Endothelial cell of umbilical vein (primary cell): ENCODE measurements around the gene ATP2B2. TPM values are rescaled to one million over a fixed set of nuclear protein-coding genes. Genes with fewer than 3 reads are reported as not detected.

Source experiments
- BruUV-seq: library from RNA; stranded (reverse); fragments of 400-500 nt; replicated peaks from 2 replicates; lab custom pipeline; 2021; lab: Mats Ljungman, UMichigan
- CTCF ChIA-PET: fragments of 300-600, 350-600 bp; sonication (Branson Sonifier 250); formaldehyde crosslinking; loops from one replicate; lab custom pipeline; 2021; ENCODE audit warnings: antibody characterized with exemption, inconsistent platforms; lab: Charles Lee
- POLR2A ChIA-PET: fragments of 300-600, 350-600 bp; sonication (Branson Sonifier 250); formaldehyde crosslinking; loops from one replicate; lab custom pipeline; 2021; ENCODE audit warnings: antibody characterized with exemption, inconsistent platforms; lab: Charles Lee
- DNase-seq: peaks from one replicate; pipeline ENCODE4 v3.0.0-alpha.2; 2011; ENCODE audit warnings: low read depth, low spot score
- FAIRE-seq: peaks from 2 replicates; lab custom pipeline; 2011; peaks lifted over from hg19 to GRCh38; lab: Jason Lieb, UNC
- H2AFZ ChIP-seq: 2 replicates; pipeline ENCODE4 v1.6.0; 2012; ENCODE audit warnings: low read depth, low read length, control low read depth, inconsistent platforms
- H3K27ac ChIP-seq: 2 replicates; pipeline ENCODE4 v1.5.1; 2011; ENCODE audit warnings: low read depth, mild to moderate bottlenecking, control low read depth, low read length, moderate library complexity; ENCODE audit not compliant: insufficient read depth
- H3K27me3 ChIP-seq, 2 experiments: 2 replicates each; pipeline versions ENCODE4 v1.6.0 to v1.6.1; 2011; ENCODE audit warnings: low read length in 2 of 2, mixed read lengths in 1 of 2; ENCODE audit not compliant: control insufficient read depth in 2 of 2, insufficient read depth in 2 of 2
- H3K36me3 ChIP-seq, 2 experiments: 2 replicates in 1 of 2; 3 replicates in 1 of 2; pipeline ENCODE4 v1.5.1; 2011; ENCODE audit warnings: low read length in 2 of 2, mild to moderate bottlenecking in 1 of 2, moderate library complexity in 1 of 2; ENCODE audit not compliant: control insufficient read depth in 2 of 2, insufficient read depth in 2 of 2; ENCODE audit errors: extremely low read depth in 1 of 2
- H3K4me1 ChIP-seq: 3 replicates; pipeline ENCODE4 v1.5.1; 2011; ENCODE audit warnings: mild to moderate bottlenecking, low read length; ENCODE audit not compliant: control insufficient read depth, insufficient read depth; ENCODE audit errors: extremely low read depth
- H3K4me2 ChIP-seq: 2 replicates; pipeline ENCODE4 v1.6.1; 2011; ENCODE audit warnings: low read length, control low read depth, mixed read lengths; ENCODE audit not compliant: insufficient read depth
- H3K4me3 ChIP-seq, 3 experiments: fragments of 200-600 bp in 1 of 3; sonication (generic), shearing (Covaris generic) in 1 of 3; replicated peaks in 1 of 3; 2 replicates each; pipeline ENCODE4 v1.5.1; 2011 to 2016; ENCODE audit warnings: control low read depth in 3 of 3, low read length in 3 of 3, mild to moderate bottlenecking in 2 of 3, inconsistent platforms in 1 of 3, low read depth in 1 of 3, moderate library complexity in 1 of 3; ENCODE audit not compliant: insufficient read depth in 1 of 3
- H3K79me2 ChIP-seq: 2 replicates; pipeline ENCODE4 v1.6.0; 2012; ENCODE audit warnings: low read length, inconsistent platforms; ENCODE audit not compliant: control insufficient read depth, insufficient read depth
- H3K9ac ChIP-seq: replicated peaks from 2 replicates; pipeline ENCODE3; 2011; ENCODE audit warnings: low read length, control low read depth; ENCODE audit not compliant: insufficient read depth; ENCODE audit errors: extremely low read depth
- H3K9me1 ChIP-seq: replicated peaks from 3 replicates; pipeline ENCODE4 v1.6.0; 2011; ENCODE audit warnings: mild to moderate bottlenecking, low read length; ENCODE audit not compliant: control insufficient read depth, insufficient read depth; ENCODE audit errors: extremely low read depth
- H3K9me3 ChIP-seq: replicated peaks from 2 replicates; pipeline ENCODE4 v1.5.1; 2012; ENCODE audit warnings: low read length, inconsistent platforms; ENCODE audit not compliant: control insufficient read depth, insufficient read depth
- H4K20me1 ChIP-seq: replicated peaks from 2 replicates; pipeline ENCODE3; 2011; ENCODE audit warnings: mild to moderate bottlenecking, low read length; ENCODE audit not compliant: control insufficient read depth, insufficient read depth; ENCODE audit errors: extremely low read depth
- CTCF ChIP-seq, 2 donors: IDR thresholded peaks; 1 replicate in 1 of 2; 2 replicates in 1 of 2; pipeline ENCODE4 v1.5.1; 2011; ENCODE audit warnings: low read length in 2 of 2, mild to moderate bottlenecking in 2 of 2, moderate library complexity in 2 of 2, control low read depth in 1 of 2, inconsistent platforms in 1 of 2, low read depth in 1 of 2; ENCODE audit not compliant: insufficient read depth in 1 of 2; ENCODE audit errors: extremely low read depth in 1 of 2
- EZH2 ChIP-seq: IDR thresholded peaks from 2 replicates; pipeline ENCODE4 v1.6.1; 2012; ENCODE audit warnings: borderline replicate concordance, low read depth, mild to moderate bottlenecking, moderate library complexity, low read length, inconsistent platforms; ENCODE audit not compliant: severe bottlenecking
- FOS ChIP-seq: IDR thresholded peaks from 2 replicates; pipeline ENCODE4 v1.6.1; 2011; ENCODE audit warnings: mild to moderate bottlenecking, low read length, moderate library complexity, borderline replicate concordance; ENCODE audit not compliant: insufficient read depth
- GATA2 ChIP-seq: IDR thresholded peaks from 2 replicates; pipeline ENCODE4 v1.7.0; 2011; ENCODE audit warnings: low read depth, mild to moderate bottlenecking, moderate library complexity, mixed read lengths, low read length; ENCODE audit not compliant: insufficient read length, insufficient read depth
- JUN ChIP-seq: IDR thresholded peaks from 2 replicates; pipeline ENCODE4 v1.6.1; 2011; ENCODE audit warnings: borderline replicate concordance, low read depth; ENCODE audit not compliant: insufficient read length, insufficient read depth
- MAX ChIP-seq: IDR thresholded peaks from 2 replicates; pipeline ENCODE4 v1.6.1; 2011; ENCODE audit not compliant: insufficient read depth, insufficient read length
- MYC ChIP-seq: IDR thresholded peaks from one replicate; pipeline ENCODE4 v1.6.1; 2011; ENCODE audit warnings: mild to moderate bottlenecking, low read depth, low read length
- POLR2A ChIP-seq: IDR thresholded peaks from 2 replicates; pipeline ENCODE4 v1.6.1; 2012; ENCODE audit warnings: low read depth, mild to moderate bottlenecking, control low read depth, low read length
- POLR2AphosphoS5 ChIP-seq: IDR thresholded peaks from 2 replicates; pipeline ENCODE4 v1.6.1; 2012; ENCODE audit warnings: low read depth, mild to moderate bottlenecking, control low read depth, low read length, moderate library complexity; ENCODE audit not compliant: insufficient read depth
- dilution Hi-C: fragments of 300-500 bp; cut with MboI; formaldehyde crosslinking; loops from one replicate; pipeline ENCODE4 v1.15.0; 2019; ENCODE audit warnings: low sequenced_read_pairs; ENCODE audit not compliant: extremely low pct_ligation_motif_present
- intact Hi-C: fragments of 100-400 bp; cut with micrococcal nuclease; formaldehyde crosslinking; loops from one replicate; pipeline ENCODE4 v1.10.0; 2022
- polyA plus RNA-seq, 4 experiments: library from polyadenylated mRNA; depleted of rRNA in 3 of 4; stranded (reverse) in 3 of 4; unstranded in 1 of 4; fragments of >200 nt; gene quantifications; 2 replicates each; pipeline versions ENCODE4 v1.2.1 to v1.2.3, GENCODE V29; 2011 to 2012; ENCODE audit warnings: missing spikeins in 1 of 4
- total RNA-seq: library from RNA; stranded (reverse); gene quantifications from 2 replicates; pipeline ENCODE4 v1.2.3, GENCODE V29; 2021

ATP2B2 gene
- total and polyA plus RNA-seq, 2 donors (not counting 3 experiments of a cell fraction or from before 2014, with no cell fraction given), result not detected

- TF ChIP-seq GATA2 (no peak), CTCF (IDR thresholded peaks at IDR 0.05; ENCODE audit: extremely low read depth in 1 of 2, insufficient read depth in 1 of 2, low read depth in 1 of 2, low read length in 2 of 2) (no peak), MAX (no peak), POLR2A (no peak), MYC (no peak), EZH2 (no peak), JUN (no peak), FOS (no peak), POLR2AphosphoS5 (no peak)
- POLR2A ChIA-PET, result no interaction called here
- dilution Hi-C loops (no loop called here), intact Hi-C loops (no loop called here)
- H2AFZ ChIP-seq, result no peak overlapping the region
- FAIRE-seq (no peak), DNase-seq (no peak)
- H3K79me2 ChIP-seq, result no peaks in the 10 kb centered on the region
- no peaks in the 10 kb centered on the region for H3K4me1 ChIP-seq
- H3K36me3 ChIP-seq, result no peaks in the 10 kb centered on the region
- H3K27me3 ChIP-seq, result no peaks in the 10 kb centered on the region
- H4K20me1 ChIP-seq, result no peaks in the 10 kb centered on the region
- no peaks in the 10 kb centered on the region for H3K9me1 ChIP-seq
- no peak overlapping the region for H3K27ac ChIP-seq
- no peak overlapping the region for H3K4me2 ChIP-seq
- H3K9me3 ChIP-seq, result no peaks in the 10 kb centered on the region
- CTCF ChIA-PET, result no interaction called here
- no TSS peak for BruUV-seq
- H3K4me3 ChIP-seq, result no peak overlapping the region
- no peak overlapping the region for H3K9ac ChIP-seq
Observed at GRCh38 chr3:10483686-10484345, 21.6 kb downstream of the ATP2B2 start.
